ENCODE data around the gene EXD3.

DNA sequence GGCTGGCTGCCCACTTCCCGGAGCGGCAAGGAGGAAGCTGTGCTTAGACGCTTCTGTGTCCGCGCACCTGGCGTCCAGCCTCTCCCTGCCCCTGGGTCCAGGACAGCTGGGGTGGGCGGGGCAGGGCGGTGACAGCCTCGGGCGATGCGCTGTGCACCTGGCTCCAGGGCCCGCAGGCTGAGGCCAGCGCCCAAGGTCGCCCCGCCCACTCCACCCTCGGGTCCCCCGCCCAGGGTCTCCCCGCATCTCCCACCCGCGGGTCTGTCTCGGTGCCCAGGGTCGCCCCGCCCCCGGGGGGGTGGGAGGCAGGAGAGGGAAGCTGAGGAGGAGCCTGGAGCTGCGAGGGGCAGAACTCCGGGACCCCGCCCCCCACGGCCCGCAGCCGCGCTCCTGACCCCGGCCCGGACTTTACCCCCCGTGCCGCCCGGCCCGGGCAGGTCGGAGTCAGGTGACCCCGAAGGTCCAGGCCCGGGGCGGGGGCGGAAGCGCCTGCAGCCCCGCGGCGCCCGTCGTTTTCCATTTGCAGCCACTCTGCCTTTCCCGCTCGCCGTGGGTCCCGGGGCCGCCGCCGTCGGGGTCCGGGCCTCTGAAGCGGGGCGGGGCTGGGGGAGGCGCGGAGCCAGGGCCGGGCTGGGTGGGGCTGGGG is 18.4 kb upstream of the EXD3 start, which contains the start of gene ENTPD8:
- no peak for TF ChIP-seq POLR2AphosphoS2 (IDR thresholded peaks at IDR 0.05; ENCODE audit: low read length)
- no peak for TF ChIP-seq ZBTB8A (IDR thresholded peaks at IDR 0.05; ENCODE audit: partially characterized antibody)
- no peak for TF ChIP-seq ZNF165 (CRISPR knock-in tag; IDR thresholded peaks at IDR 0.05; ENCODE audit: borderline replicate concordance)
- TF ChIP-seq RFX5 (IDR thresholded peaks at IDR 0.05; ENCODE audit: low read depth, low read length) = no peak
- no peak for TF ChIP-seq HNRNPUL1 (IDR thresholded peaks at IDR 0.05; ENCODE audit: low read length)
- no peak for TF ChIP-seq CBX5 (IDR thresholded peaks at IDR 0.05; ENCODE audit: borderline replicate concordance, low read depth)
- TF ChIP-seq, protein P1, sequence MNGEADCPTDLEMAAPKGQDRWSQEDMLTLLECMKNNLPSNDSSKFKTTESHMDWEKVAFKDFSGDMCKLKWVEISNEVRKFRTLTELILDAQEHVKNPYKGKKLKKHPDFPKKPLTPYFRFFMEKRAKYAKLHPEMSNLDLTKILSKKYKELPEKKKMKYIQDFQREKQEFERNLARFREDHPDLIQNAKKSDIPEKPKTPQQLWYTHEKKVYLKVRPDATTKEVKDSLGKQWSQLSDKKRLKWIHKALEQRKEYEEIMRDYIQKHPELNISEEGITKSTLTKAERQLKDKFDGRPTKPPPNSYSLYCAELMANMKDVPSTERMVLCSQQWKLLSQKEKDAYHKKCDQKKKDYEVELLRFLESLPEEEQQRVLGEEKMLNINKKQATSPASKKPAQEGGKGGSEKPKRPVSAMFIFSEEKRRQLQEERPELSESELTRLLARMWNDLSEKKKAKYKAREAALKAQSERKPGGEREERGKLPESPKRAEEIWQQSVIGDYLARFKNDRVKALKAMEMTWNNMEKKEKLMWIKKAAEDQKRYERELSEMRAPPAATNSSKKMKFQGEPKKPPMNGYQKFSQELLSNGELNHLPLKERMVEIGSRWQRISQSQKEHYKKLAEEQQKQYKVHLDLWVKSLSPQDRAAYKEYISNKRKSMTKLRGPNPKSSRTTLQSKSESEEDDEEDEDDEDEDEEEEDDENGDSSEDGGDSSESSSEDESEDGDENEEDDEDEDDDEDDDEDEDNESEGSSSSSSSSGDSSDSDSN (IDR thresholded peaks at IDR 0.05; ENCODE audit: borderline replicate concordance in 1 of 2, low read depth in 2 of 2, low read length in 2 of 2) = no peak
- TF ChIP-seq, protein P2, sequence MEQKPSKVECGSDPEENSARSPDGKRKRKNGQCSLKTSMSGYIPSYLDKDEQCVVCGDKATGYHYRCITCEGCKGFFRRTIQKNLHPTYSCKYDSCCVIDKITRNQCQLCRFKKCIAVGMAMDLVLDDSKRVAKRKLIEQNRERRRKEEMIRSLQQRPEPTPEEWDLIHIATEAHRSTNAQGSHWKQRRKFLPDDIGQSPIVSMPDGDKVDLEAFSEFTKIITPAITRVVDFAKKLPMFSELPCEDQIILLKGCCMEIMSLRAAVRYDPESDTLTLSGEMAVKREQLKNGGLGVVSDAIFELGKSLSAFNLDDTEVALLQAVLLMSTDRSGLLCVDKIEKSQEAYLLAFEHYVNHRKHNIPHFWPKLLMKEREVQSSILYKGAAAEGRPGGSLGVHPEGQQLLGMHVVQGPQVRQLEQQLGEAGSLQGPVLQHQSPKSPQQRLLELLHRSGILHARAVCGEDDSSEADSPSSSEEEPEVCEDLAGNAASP (IDR thresholded peaks at IDR 0.05) = no peak
- TF ChIP-seq, protein P3, sequence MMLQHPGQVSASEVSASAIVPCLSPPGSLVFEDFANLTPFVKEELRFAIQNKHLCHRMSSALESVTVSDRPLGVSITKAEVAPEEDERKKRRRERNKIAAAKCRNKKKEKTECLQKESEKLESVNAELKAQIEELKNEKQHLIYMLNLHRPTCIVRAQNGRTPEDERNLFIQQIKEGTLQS (IDR thresholded peaks at IDR 0.05) = no peak
- TF ChIP-seq, protein P3 (CRISPR knock-in tag; conservative IDR thresholded peaks at IDR 0.05) = no peak
